ENCODE measurements around the gene EIF4G3. TPM values are rescaled to one million over a fixed set of nuclear protein-coding genes. Genes with fewer than 3 reads are reported as not detected.
"Not testable (repeated sequence)": the region's sequence is repeated elsewhere in the genome, so short reads cannot be mapped to it uniquely, and the experiment has no call there.

The EIF4G3 gene
- total and polyA plus RNA-seq, 2 donors, result 17.0 to 22.1 TPM

- not testable (repeated sequence) for H3K27me3 ChIP-seq (ENCODE audit: control insufficient read depth in 2 of 2, insufficient read depth in 1 of 2, low read length in 1 of 2); H3K4me3 ChIP-seq (ENCODE audit: low read length in 2 of 2); DNase-seq (ENCODE audit: low read depth in 6 of 9, low spot score in 9 of 9); H3K9me3 ChIP-seq (ENCODE audit: control insufficient read depth in 2 of 2, insufficient read depth in 1 of 2, low read length in 1 of 2); H3K27ac ChIP-seq (ENCODE audit: low read depth in 1 of 2, low read length in 1 of 2); H3K4me1 ChIP-seq (ENCODE audit: control insufficient read depth in 2 of 2, insufficient read depth in 2 of 2, low read length in 2 of 2); H3K36me3 ChIP-seq (ENCODE audit: control insufficient read depth in 2 of 2, insufficient read depth in 2 of 2, low read length in 1 of 2)
- 96% methylated on average over 6 of the region's 6 CpGs for WGBS
These were observed 31.5 kb upstream of the EIF4G3 start for GRCh38 chr1:21208137-21208700.

- Histone ChIP-seq H3K27ac (ENCODE audit: low read depth in 1 of 2, low read length in 1 of 2) (no peak overlapping the region), H3K9me3 (ENCODE audit: control insufficient read depth in 2 of 2, insufficient read depth in 1 of 2, low read length in 1 of 2) (no peaks in the 10 kb centered on the region), H3K27me3 (ENCODE audit: control insufficient read depth in 2 of 2, insufficient read depth in 1 of 2, low read length in 1 of 2) (no peaks in the 10 kb centered on the region), H3K4me1 (ENCODE audit: control insufficient read depth in 2 of 2, insufficient read depth in 2 of 2, low read length in 2 of 2) (no peaks in the 10 kb centered on the region), H3K36me3 (ENCODE audit: control insufficient read depth in 2 of 2, insufficient read depth in 2 of 2, low read length in 1 of 2) (no peaks in the 10 kb centered on the region), H3K4me3 (ENCODE audit: low read length in 2 of 2) (no peak overlapping the region)
- 97% methylated on average over 2 of the region's 2 CpGs for WGBS
- no peak for DNase-seq (ENCODE audit: low read depth in 6 of 9, low spot score in 9 of 9)
These were observed 29.4 kb upstream of the EIF4G3 start for GRCh38 chr1:21206117-21206516.

- 95% methylated on average over 5 of the region's 5 CpGs for WGBS
These were observed 28.7 kb upstream of the EIF4G3 start for GRCh38 chr1:21205416-21205815.

GRCh38 chr1:21201650-21202049 lies 25.0 kb upstream of the EIF4G3 start:
- H3K27ac ChIP-seq (ENCODE audit: low read depth in 1 of 2, low read length in 1 of 2), result no peak overlapping the region
- no peak overlapping the region for H3K4me3 ChIP-seq (ENCODE audit: low read length in 2 of 2)
- no peaks in the 10 kb centered on the region for H3K9me3 ChIP-seq (ENCODE audit: control insufficient read depth in 2 of 2, insufficient read depth in 1 of 2, low read length in 1 of 2)
- no peaks in the 10 kb centered on the region for H3K4me1 ChIP-seq (ENCODE audit: control insufficient read depth in 2 of 2, insufficient read depth in 2 of 2, low read length in 2 of 2)
- WGBS, result 94% methylated on average over 4 of the region's 4 CpGs
- H3K27me3 ChIP-seq (ENCODE audit: control insufficient read depth in 2 of 2, insufficient read depth in 1 of 2, low read length in 1 of 2), result no peaks in the 10 kb centered on the region
- no peak for DNase-seq (ENCODE audit: low read depth in 6 of 9, low spot score in 9 of 9)
- no peaks in the 10 kb centered on the region for H3K36me3 ChIP-seq (ENCODE audit: control insufficient read depth in 2 of 2, insufficient read depth in 2 of 2, low read length in 1 of 2)

More at GRCh38 chr1:21205416-21205815, 28.7 kb upstream of the EIF4G3 start:
- H3K4me1 ChIP-seq (ENCODE audit: control insufficient read depth in 2 of 2, insufficient read depth in 2 of 2, low read length in 2 of 2), result no peaks in the 10 kb centered on the region
- H3K4me3 ChIP-seq (ENCODE audit: low read length in 2 of 2), result no peak overlapping the region
- H3K27me3 ChIP-seq (ENCODE audit: control insufficient read depth in 2 of 2, insufficient read depth in 1 of 2, low read length in 1 of 2), result no peaks in the 10 kb centered on the region
- no peaks in the 10 kb centered on the region for H3K36me3 ChIP-seq (ENCODE audit: control insufficient read depth in 2 of 2, insufficient read depth in 2 of 2, low read length in 1 of 2)
- H3K9me3 ChIP-seq (ENCODE audit: control insufficient read depth in 2 of 2, insufficient read depth in 1 of 2, low read length in 1 of 2), result no peaks in the 10 kb centered on the region
- no peak overlapping the region for H3K27ac ChIP-seq (ENCODE audit: low read depth in 1 of 2, low read length in 1 of 2)
- no peak for DNase-seq (ENCODE audit: low read depth in 6 of 9, low spot score in 9 of 9)

GRCh38 chr1:21201238-21201637 lies 24.5 kb upstream of the EIF4G3 start:
- H3K4me3 ChIP-seq (ENCODE audit: low read length in 2 of 2); H3K27ac ChIP-seq (ENCODE audit: low read depth in 1 of 2, low read length in 1 of 2); DNase-seq (ENCODE audit: low read depth in 6 of 9, low spot score in 9 of 9); H3K9me3 ChIP-seq (ENCODE audit: control insufficient read depth in 2 of 2, insufficient read depth in 1 of 2, low read length in 1 of 2); H3K36me3 ChIP-seq (ENCODE audit: control insufficient read depth in 2 of 2, insufficient read depth in 2 of 2, low read length in 1 of 2); H3K4me1 ChIP-seq (ENCODE audit: control insufficient read depth in 2 of 2, insufficient read depth in 2 of 2, low read length in 2 of 2); H3K27me3 ChIP-seq (ENCODE audit: control insufficient read depth in 2 of 2, insufficient read depth in 1 of 2, low read length in 1 of 2): not testable (repeated sequence)
- WGBS, result 98% methylated on average over 5 of the region's 5 CpGs

- WGBS, result 96% methylated on average over 6 of the region's 6 CpGs
- no peak overlapping the region for H3K27ac ChIP-seq (ENCODE audit: low read depth in 1 of 2, low read length in 1 of 2)
- H3K9me3 ChIP-seq (ENCODE audit: control insufficient read depth in 2 of 2, insufficient read depth in 1 of 2, low read length in 1 of 2), result no peaks in the 10 kb centered on the region
- H3K27me3 ChIP-seq (ENCODE audit: control insufficient read depth in 2 of 2, insufficient read depth in 1 of 2, low read length in 1 of 2), result no peaks in the 10 kb centered on the region
- no peak overlapping the region for H3K4me3 ChIP-seq (ENCODE audit: low read length in 2 of 2)
- DNase-seq (ENCODE audit: low read depth in 6 of 9, low spot score in 9 of 9), result no peak
- H3K4me1 ChIP-seq (ENCODE audit: control insufficient read depth in 2 of 2, insufficient read depth in 2 of 2, low read length in 2 of 2), result no peaks in the 10 kb centered on the region
- no peaks in the 10 kb centered on the region for H3K36me3 ChIP-seq (ENCODE audit: control insufficient read depth in 2 of 2, insufficient read depth in 2 of 2, low read length in 1 of 2)
These were observed 24.1 kb upstream of the EIF4G3 start for GRCh38 chr1:21200767-21201166.

- no peaks in the 10 kb centered on the region for H3K36me3 ChIP-seq (ENCODE audit: control insufficient read depth in 2 of 2, insufficient read depth in 2 of 2, low read length in 1 of 2)
- no peak overlapping the region for H3K4me3 ChIP-seq (ENCODE audit: low read length in 2 of 2)
- no peak for DNase-seq (ENCODE audit: low read depth in 6 of 9, low spot score in 9 of 9)
- H3K9me3 ChIP-seq (ENCODE audit: control insufficient read depth in 2 of 2, insufficient read depth in 1 of 2, low read length in 1 of 2), result no peaks in the 10 kb centered on the region
- no peak overlapping the region for H3K27ac ChIP-seq (ENCODE audit: low read depth in 1 of 2, low read length in 1 of 2)
- 85% methylated on average over 4 of the region's 4 CpGs for WGBS
- H3K4me1 ChIP-seq (ENCODE audit: control insufficient read depth in 2 of 2, insufficient read depth in 2 of 2, low read length in 2 of 2), result no peaks in the 10 kb centered on the region
- no peaks in the 10 kb centered on the region for H3K27me3 ChIP-seq (ENCODE audit: control insufficient read depth in 2 of 2, insufficient read depth in 1 of 2, low read length in 1 of 2)
These were observed 22.2 kb upstream of the EIF4G3 start for GRCh38 chr1:21198929-21199328.

GRCh38 chr1:21192871-21193270 lies 16.2 kb upstream of the EIF4G3 start:
- Histone ChIP-seq H3K4me3 (ENCODE audit: low read length in 2 of 2) (no peak overlapping the region), H3K36me3 (ENCODE audit: control insufficient read depth in 2 of 2, insufficient read depth in 2 of 2, low read length in 1 of 2) (no peaks in the 10 kb centered on the region), H3K9me3 (ENCODE audit: control insufficient read depth in 2 of 2, insufficient read depth in 1 of 2, low read length in 1 of 2) (no peaks in the 10 kb centered on the region), H3K27ac (ENCODE audit: low read depth in 1 of 2, low read length in 1 of 2) (no peak overlapping the region), H3K27me3 (ENCODE audit: control insufficient read depth in 2 of 2, insufficient read depth in 1 of 2, low read length in 1 of 2) (no peaks in the 10 kb centered on the region), H3K4me1 (ENCODE audit: control insufficient read depth in 2 of 2, insufficient read depth in 2 of 2, low read length in 2 of 2) (no peaks in the 10 kb centered on the region)
- 98% methylated on average over 4 of the region's 4 CpGs for WGBS
- DNase-seq (ENCODE audit: low read depth in 6 of 9, low spot score in 9 of 9), result no peak

- Histone ChIP-seq H3K9me3 (ENCODE audit: control insufficient read depth in 2 of 2, insufficient read depth in 1 of 2, low read length in 1 of 2) (no peaks in the 10 kb centered on the region), H3K36me3 (ENCODE audit: control insufficient read depth in 2 of 2, insufficient read depth in 2 of 2, low read length in 1 of 2) (no peaks in the 10 kb centered on the region), H3K4me1 (ENCODE audit: control insufficient read depth in 2 of 2, insufficient read depth in 2 of 2, low read length in 2 of 2) (no peaks in the 10 kb centered on the region), H3K27ac (ENCODE audit: low read depth in 1 of 2, low read length in 1 of 2) (no peak overlapping the region), H3K4me3 (ENCODE audit: low read length in 2 of 2) (no peak overlapping the region), H3K27me3 (ENCODE audit: control insufficient read depth in 2 of 2, insufficient read depth in 1 of 2, low read length in 1 of 2) (no peaks in the 10 kb centered on the region)
- no peak for DNase-seq (ENCODE audit: low read depth in 6 of 9, low spot score in 9 of 9)
- WGBS, result 85% methylated on average over 5 of the region's 5 CpGs
These were observed 15.6 kb upstream of the EIF4G3 start for GRCh38 chr1:21192284-21192683.

- 89% methylated on average over 2 of the region's 2 CpGs for WGBS
- not testable (repeated sequence) for H3K4me1 ChIP-seq (ENCODE audit: control insufficient read depth in 2 of 2, insufficient read depth in 2 of 2, low read length in 2 of 2); H3K9me3 ChIP-seq (ENCODE audit: control insufficient read depth in 2 of 2, insufficient read depth in 1 of 2, low read length in 1 of 2); H3K27me3 ChIP-seq (ENCODE audit: control insufficient read depth in 2 of 2, insufficient read depth in 1 of 2, low read length in 1 of 2); H3K4me3 ChIP-seq (ENCODE audit: low read length in 2 of 2); H3K27ac ChIP-seq (ENCODE audit: low read depth in 1 of 2, low read length in 1 of 2); DNase-seq (ENCODE audit: low read depth in 6 of 9, low spot score in 9 of 9); H3K36me3 ChIP-seq (ENCODE audit: control insufficient read depth in 2 of 2, insufficient read depth in 2 of 2, low read length in 1 of 2)
These were observed 14.1 kb upstream of the EIF4G3 start for GRCh38 chr1:21190771-21191170.
